Measurements from ENCODE around the gene GALNT2.

DNA sequence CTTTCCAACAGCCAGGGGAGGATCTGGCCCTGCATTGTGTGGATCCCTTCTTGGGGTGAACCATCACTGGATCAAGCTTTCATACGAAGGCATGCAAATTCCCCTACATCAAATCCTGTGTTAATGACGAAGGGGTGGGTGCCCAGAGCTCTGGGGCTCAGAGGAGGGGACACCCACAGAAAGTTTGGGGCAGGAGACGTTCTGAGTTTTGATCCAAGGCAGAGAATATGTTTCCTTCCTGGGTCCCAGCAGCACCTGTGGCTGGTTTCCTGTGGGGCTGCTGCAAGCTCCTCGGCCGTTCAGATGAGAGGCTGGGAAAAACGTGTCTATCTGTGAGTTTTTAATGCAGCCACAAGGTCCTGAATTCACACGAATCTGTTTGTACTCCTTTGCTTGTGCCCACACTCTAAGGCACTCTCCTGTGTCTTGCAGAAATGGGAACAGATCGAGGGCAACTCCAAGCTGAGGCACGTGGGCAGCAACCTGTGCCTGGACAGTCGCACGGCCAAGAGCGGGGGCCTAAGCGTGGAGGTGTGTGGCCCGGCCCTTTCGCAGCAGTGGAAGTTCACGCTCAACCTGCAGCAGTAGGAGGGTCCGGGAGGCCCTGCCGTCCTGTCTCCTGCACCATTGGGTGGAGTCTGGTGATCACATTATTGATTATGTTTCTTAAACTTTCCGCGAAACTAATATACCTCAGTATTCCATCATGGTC is 212.0 kb downstream of the GALNT2 start:
- TF ChIP-seq EZH2 (IDR thresholded peaks at IDR 0.05; ENCODE audit: borderline replicate concordance, low read depth, low read length, severe bottlenecking), result no peak
- no peak for TF ChIP-seq CTCF (IDR thresholded peaks at IDR 0.05; ENCODE audit: borderline replicate concordance, extremely low read depth, low read length, poor library complexity, severe bottlenecking)

Measured in DND-41 (cell line).